Neural cell (in vitro differentiated cells): ENCODE results near the gene PRDM2.

Source experiments
- EP300 ChIP-seq: fragments of 450-650 bp; conservative IDR thresholded peaks from 2 replicates; pipeline ENCODE4 v1.6.1; 2014; ENCODE audit warnings: antibody characterized with exemption, mild to moderate bottlenecking, moderate library complexity; ENCODE audit not compliant: poor library complexity, severe bottlenecking
- EZH2 ChIP-seq: fragments of 200-600, 300-800 bp; shearing (Covaris generic), sonication (generic); IDR thresholded peaks from 2 replicates; pipeline ENCODE4 v1.6.1; 2014; ENCODE audit warnings: antibody characterized with exemption, low read length, borderline replicate concordance, mild to moderate bottlenecking; ENCODE audit not compliant: insufficient read depth, poor library complexity, severe bottlenecking
- MXI1 ChIP-seq: fragments of 450-650 bp; conservative IDR thresholded peaks from 2 replicates; pipeline ENCODE4 v1.6.1; 2014; ENCODE audit warnings: antibody characterized with exemption, mild to moderate bottlenecking; ENCODE audit not compliant: poor library complexity, severe bottlenecking
- POLR2AphosphoS5 ChIP-seq: IDR thresholded peaks from 2 replicates; pipeline ENCODE4 v1.6.1; 2012
- RAD21 ChIP-seq: fragments of 450-650 bp; conservative IDR thresholded peaks from 2 replicates; pipeline ENCODE4 v1.6.1; 2014; ENCODE audit warnings: antibody characterized with exemption, mild to moderate bottlenecking, moderate library complexity
- SMC3 ChIP-seq: fragments of 450-650 bp; conservative IDR thresholded peaks from 2 replicates; pipeline ENCODE4 v1.6.1; 2014; ENCODE audit warnings: antibody characterized with exemption, mild to moderate bottlenecking, moderate library complexity; ENCODE audit not compliant: poor library complexity
- TAF1 ChIP-seq: IDR thresholded peaks from 2 replicates; pipeline ENCODE4 v1.6.1; 2012; ENCODE audit warnings: low read depth
- TF ChIP-seq, protein P1 (sequence below): fragments of 450-650 bp; IDR thresholded peaks from 2 replicates; pipeline ENCODE4 v1.5.1; 2014; ENCODE audit warnings: antibody characterized with exemption, mild to moderate bottlenecking, moderate library complexity; ENCODE audit not compliant: poor library complexity, severe bottlenecking
- TF ChIP-seq, protein P2 (sequence below): IDR thresholded peaks from 2 replicates; pipeline ENCODE4 v1.6.1; 2012; ENCODE audit warnings: borderline replicate concordance

DNA sequence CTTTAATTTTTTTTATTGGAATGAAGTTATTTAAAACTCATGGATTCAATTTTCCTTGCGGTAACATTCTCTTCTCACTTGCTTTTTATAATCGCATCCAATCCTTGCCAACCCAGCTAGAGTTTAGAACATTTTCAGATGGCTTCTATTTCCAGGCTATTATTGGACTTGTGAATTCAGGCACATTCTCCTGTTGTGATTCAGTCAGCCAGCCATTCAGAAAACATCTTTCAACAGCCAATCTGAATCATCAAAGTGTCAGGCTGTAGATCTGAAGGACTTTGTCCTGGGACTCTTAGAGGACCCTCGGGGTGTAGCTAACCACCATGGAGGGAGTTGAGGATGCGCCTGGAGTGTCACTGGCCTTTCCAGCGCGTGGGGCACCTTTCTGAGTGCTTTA, 92.4 kb downstream of the PRDM2 start:
- TF ChIP-seq EZH2 (no peak), RAD21 (no peak), EP300 (no peak), POLR2AphosphoS5 (no peak), TAF1 (no peak), MXI1 (no peak), SMC3 (no peak)
- TF ChIP-seq, protein P1, sequence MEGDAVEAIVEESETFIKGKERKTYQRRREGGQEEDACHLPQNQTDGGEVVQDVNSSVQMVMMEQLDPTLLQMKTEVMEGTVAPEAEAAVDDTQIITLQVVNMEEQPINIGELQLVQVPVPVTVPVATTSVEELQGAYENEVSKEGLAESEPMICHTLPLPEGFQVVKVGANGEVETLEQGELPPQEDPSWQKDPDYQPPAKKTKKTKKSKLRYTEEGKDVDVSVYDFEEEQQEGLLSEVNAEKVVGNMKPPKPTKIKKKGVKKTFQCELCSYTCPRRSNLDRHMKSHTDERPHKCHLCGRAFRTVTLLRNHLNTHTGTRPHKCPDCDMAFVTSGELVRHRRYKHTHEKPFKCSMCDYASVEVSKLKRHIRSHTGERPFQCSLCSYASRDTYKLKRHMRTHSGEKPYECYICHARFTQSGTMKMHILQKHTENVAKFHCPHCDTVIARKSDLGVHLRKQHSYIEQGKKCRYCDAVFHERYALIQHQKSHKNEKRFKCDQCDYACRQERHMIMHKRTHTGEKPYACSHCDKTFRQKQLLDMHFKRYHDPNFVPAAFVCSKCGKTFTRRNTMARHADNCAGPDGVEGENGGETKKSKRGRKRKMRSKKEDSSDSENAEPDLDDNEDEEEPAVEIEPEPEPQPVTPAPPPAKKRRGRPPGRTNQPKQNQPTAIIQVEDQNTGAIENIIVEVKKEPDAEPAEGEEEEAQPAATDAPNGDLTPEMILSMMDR: no peak
- TF ChIP-seq, protein P2, sequence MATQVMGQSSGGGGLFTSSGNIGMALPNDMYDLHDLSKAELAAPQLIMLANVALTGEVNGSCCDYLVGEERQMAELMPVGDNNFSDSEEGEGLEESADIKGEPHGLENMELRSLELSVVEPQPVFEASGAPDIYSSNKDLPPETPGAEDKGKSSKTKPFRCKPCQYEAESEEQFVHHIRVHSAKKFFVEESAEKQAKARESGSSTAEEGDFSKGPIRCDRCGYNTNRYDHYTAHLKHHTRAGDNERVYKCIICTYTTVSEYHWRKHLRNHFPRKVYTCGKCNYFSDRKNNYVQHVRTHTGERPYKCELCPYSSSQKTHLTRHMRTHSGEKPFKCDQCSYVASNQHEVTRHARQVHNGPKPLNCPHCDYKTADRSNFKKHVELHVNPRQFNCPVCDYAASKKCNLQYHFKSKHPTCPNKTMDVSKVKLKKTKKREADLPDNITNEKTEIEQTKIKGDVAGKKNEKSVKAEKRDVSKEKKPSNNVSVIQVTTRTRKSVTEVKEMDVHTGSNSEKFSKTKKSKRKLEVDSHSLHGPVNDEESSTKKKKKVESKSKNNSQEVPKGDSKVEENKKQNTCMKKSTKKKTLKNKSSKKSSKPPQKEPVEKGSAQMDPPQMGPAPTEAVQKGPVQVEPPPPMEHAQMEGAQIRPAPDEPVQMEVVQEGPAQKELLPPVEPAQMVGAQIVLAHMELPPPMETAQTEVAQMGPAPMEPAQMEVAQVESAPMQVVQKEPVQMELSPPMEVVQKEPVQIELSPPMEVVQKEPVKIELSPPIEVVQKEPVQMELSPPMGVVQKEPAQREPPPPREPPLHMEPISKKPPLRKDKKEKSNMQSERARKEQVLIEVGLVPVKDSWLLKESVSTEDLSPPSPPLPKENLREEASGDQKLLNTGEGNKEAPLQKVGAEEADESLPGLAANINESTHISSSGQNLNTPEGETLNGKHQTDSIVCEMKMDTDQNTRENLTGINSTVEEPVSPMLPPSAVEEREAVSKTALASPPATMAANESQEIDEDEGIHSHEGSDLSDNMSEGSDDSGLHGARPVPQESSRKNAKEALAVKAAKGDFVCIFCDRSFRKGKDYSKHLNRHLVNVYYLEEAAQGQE: no peak
